HG03521 (cell line): ENCODE data around the gene SNRPA.

ENCODE experiments used
- ATAC-seq: cut with Tn5 transposase; IDR thresholded peaks from one replicate; pipeline ENCODE4 v1.9.1; 2021; ENCODE audit warnings: mild to moderate bottlenecking, moderate library complexity; ENCODE audit not compliant: unreplicated experiment

Gene SNRPA

GRCh38 chr19:40750874-40751537 is at the start of gene SNRPA:
TSS of gene SNRPA (plus strand) at chr19:40751203. CDS start at chr19:40751409, 206 bp downstream.
- ATAC-seq: peak; percentile 54

GRCh38 chr19:40701758-40702157 is 49.2 kb upstream of the SNRPA start:
- no peak for ATAC-seq

- ATAC-seq: no peak
These were observed 48.5 kb upstream of the SNRPA start for GRCh38 chr19:40702337-40703012.

GRCh38 chr19:40703029-40703755 is 47.8 kb upstream of the SNRPA start:
- ATAC-seq: no peak

- ATAC-seq: no peak
These were observed 46.3 kb upstream of the SNRPA start for GRCh38 chr19:40704491-40705361.

- ATAC-seq: no peak
These were observed 45.7 kb upstream of the SNRPA start for GRCh38 chr19:40705362-40705651.

- ATAC-seq: no peak
These were observed 44.9 kb upstream of the SNRPA start for GRCh38 chr19:40705950-40706619.

GRCh38 chr19:40707615-40708014 is 43.4 kb upstream of the SNRPA start:
- ATAC-seq: no peak

- no peak for ATAC-seq
These were observed 41.2 kb upstream of the SNRPA start for GRCh38 chr19:40709817-40710216.

GRCh38 chr19:40713939-40714338 is 37.1 kb upstream of the SNRPA start:
- ATAC-seq: no peak

GRCh38 chr19:40714441-40715299 is 36.3 kb upstream of the SNRPA start:
- ATAC-seq: peak; percentile 46

- no peak for ATAC-seq
These were observed 34.9 kb upstream of the SNRPA start for GRCh38 chr19:40716031-40716481.

GRCh38 chr19:40716482-40717324 is 34.3 kb upstream of the SNRPA start, which contains the start of the genes COQ8B and ITPKC:
TSS of gene COQ8B (minus strand) at chr19:40716886. CDS start at chr19:40714632, 2,254 bp downstream.
TSS of gene ITPKC (plus strand) at chr19:40717112. CDS start at chr19:40717136, 24 bp downstream.
- ATAC-seq: peak; percentile 68

- no peak for ATAC-seq
These were observed 33.6 kb upstream of the SNRPA start for GRCh38 chr19:40717325-40717879.

GRCh38 chr19:40717880-40718773 is 32.9 kb upstream of the SNRPA start:
- no peak for ATAC-seq

GRCh38 chr19:40718774-40719391 is 32.1 kb upstream of the SNRPA start:
- no peak for ATAC-seq
